NB4 (cell line): ENCODE results near the gene FAM227B.

ENCODE experiments used
- DNase-seq: peaks from one replicate; pipeline ENCODE4 v3.0.0; 2010; ENCODE audit warnings: low read depth
- H3K4me3 ChIP-seq: one replicate; pipeline ENCODE4 v1.5.1; 2011; ENCODE audit warnings: mild to moderate bottlenecking, low read depth, low read length, moderate library complexity
- MYC ChIP-seq: IDR thresholded peaks from 2 replicates; pipeline ENCODE4 v1.6.1; 2011; ENCODE audit warnings: low read depth, low read length
- POLR2A ChIP-seq: IDR thresholded peaks from 2 replicates; pipeline ENCODE4 v1.6.1; 2011; ENCODE audit warnings: mild to moderate bottlenecking; ENCODE audit not compliant: insufficient read length; ENCODE audit errors: extremely low read depth
- TF ChIP-seq, protein P1 (sequence below): IDR thresholded peaks from 2 replicates; pipeline ENCODE4 v1.6.1; 2011; ENCODE audit warnings: low read depth, low read length
- TF ChIP-seq, protein P2 (sequence below): IDR thresholded peaks from one replicate; pipeline ENCODE4 v1.5.1; 2012; ENCODE audit warnings: low read depth, low read length

FAM227B gene

DNA sequence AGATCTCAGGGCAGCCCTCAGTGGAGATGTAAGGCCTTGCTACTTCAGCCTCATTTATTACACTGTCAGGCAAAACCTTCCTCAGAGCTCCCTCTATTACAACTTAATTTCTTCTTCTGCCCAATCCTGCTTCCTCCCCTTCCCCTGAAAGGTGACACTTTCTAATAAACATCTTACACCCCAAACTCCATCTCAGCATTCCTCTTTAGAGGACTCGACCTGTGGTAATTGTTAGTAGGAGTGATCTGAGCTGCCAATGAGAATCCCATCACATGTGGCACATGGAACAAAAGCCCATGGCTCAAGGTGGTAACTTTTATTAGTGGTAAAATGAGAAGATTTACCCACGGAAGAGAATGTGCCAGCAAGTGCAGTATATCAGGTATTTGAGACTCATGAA lies 30.1 kb upstream of the FAM227B start:
- H3K4me3 ChIP-seq: no peak overlapping the region
- DNase-seq: no peak
- TF ChIP-seq, protein P1, sequence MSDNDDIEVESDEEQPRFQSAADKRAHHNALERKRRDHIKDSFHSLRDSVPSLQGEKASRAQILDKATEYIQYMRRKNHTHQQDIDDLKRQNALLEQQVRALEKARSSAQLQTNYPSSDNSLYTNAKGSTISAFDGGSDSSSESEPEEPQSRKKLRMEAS: no peak
- TF ChIP-seq, protein P2, sequence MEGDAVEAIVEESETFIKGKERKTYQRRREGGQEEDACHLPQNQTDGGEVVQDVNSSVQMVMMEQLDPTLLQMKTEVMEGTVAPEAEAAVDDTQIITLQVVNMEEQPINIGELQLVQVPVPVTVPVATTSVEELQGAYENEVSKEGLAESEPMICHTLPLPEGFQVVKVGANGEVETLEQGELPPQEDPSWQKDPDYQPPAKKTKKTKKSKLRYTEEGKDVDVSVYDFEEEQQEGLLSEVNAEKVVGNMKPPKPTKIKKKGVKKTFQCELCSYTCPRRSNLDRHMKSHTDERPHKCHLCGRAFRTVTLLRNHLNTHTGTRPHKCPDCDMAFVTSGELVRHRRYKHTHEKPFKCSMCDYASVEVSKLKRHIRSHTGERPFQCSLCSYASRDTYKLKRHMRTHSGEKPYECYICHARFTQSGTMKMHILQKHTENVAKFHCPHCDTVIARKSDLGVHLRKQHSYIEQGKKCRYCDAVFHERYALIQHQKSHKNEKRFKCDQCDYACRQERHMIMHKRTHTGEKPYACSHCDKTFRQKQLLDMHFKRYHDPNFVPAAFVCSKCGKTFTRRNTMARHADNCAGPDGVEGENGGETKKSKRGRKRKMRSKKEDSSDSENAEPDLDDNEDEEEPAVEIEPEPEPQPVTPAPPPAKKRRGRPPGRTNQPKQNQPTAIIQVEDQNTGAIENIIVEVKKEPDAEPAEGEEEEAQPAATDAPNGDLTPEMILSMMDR: no peak
- TF ChIP-seq MYC (no peak), POLR2A (no peak)

DNA sequence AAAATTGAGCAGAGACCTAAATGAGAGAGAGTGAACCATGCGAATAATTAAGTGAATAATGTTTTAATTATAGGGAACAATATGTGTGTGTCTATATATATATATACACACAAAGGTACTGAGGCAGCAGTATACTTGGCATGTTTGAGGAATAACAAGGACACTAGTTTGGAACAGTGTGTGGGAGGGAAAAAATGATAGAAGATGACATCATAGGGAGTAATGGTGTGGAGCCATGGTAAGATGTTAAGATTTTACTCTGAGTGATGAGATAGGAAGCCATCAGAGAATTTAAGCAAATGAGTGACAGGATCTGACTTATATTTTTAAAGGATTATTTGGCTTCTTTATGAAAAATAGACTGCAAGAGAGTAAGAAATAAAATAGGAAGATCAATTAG lies 29.4 kb upstream of the FAM227B start:
- no peak overlapping the region for H3K4me3 ChIP-seq
- TF ChIP-seq MYC (no peak), POLR2A (no peak)
- TF ChIP-seq, protein P1: no peak
- TF ChIP-seq, protein P2: no peak
- no peak for DNase-seq

DNA sequence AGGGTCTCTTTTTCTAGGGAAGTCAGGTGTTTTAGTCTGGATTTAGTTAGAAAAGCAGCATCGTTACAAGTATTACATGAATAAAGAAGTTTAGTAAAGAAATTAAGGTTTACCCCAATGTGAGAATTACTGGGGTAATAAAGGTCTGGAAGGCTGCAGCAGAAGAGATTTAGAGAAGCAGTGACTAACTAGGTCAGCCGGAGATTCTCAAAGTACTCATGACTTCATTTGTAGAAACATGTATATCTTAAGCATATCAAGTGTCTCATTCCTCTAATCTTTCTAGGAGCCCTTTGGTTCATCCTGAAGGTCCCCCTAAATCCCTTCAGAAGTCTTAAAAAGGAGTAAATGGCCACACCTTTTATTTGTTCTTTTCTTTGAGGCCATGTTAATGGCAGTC lies 26.3 kb upstream of the FAM227B start:
- no peak overlapping the region for H3K4me3 ChIP-seq
- TF ChIP-seq, protein P1: no peak
- TF ChIP-seq MYC (no peak), POLR2A (no peak)
- TF ChIP-seq, protein P2: no peak
- DNase-seq: no peak

DNA sequence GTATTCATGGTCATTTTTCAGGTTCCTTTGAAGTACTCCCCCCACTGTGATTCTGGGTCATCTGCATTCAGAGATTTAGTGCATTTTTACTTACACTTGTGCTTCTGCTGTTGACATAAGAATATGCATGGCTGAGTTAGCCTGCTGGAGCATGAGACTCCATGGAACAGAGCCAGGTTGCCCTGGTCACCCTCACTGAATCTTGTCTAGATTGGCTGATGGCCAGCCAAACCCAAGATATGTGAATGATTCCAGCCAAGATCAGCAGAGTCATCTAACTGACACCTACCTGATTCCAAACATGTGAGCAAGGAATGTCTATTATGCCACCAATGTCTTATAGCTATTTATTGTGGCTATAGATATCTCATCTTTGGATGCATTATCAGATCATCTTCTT lies 25.3 kb upstream of the FAM227B start:
- no peak for DNase-seq
- H3K4me3 ChIP-seq: no peak overlapping the region
- TF ChIP-seq, protein P2: no peak
- no peak for TF ChIP-seq MYC
- TF ChIP-seq, protein P1: no peak
- TF ChIP-seq POLR2A: no peak

DNA sequence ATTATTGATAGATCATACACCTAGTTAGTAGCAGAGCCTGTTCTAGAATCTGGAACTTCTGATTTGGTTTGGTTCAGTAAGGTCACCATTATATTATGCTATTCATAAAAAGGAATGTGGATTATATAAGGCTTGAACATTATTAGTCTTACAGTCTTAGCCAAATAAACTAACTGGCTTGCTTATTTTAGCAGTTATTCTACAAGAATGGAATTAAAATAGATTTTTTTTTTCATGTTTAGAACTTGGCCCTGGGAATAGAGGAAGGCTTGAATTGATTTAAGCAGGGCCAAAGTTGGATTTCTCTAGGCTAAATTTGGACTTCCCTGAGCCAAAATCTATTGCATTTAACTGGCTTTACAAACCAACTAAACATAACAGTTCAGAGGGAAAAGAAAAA lies 24.7 kb upstream of the FAM227B start:
- no peak overlapping the region for H3K4me3 ChIP-seq
- no peak for DNase-seq
- TF ChIP-seq, protein P1: no peak
- no peak for TF ChIP-seq MYC
- TF ChIP-seq POLR2A: no peak
- TF ChIP-seq, protein P2: no peak

DNA sequence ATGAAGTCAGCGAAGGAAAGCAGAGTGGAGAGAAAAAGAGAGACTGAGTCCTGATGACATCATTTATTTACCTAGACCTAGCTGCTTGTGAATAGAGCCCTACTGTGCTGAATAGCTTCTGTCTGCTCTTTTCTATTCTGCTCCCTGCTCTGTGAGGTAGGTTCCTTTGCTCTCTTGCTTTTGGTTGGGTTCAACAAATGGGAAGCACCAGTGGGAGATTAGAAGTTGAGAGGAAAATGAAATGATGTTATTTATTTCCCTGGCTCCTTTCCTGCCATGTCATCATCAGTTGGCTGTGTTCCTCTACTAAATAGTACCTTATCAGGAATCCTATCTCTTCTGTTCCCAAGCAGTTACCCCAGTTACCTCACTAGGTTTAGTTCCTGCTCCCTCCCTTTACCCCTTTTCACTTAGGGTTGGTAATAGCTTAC lies 23.8 kb upstream of the FAM227B start:
- DNase-seq: no peak
- no peak overlapping the region for H3K4me3 ChIP-seq
- TF ChIP-seq POLR2A (no peak), MYC (no peak)
- TF ChIP-seq, protein P2: no peak
- TF ChIP-seq, protein P1: no peak
